ENCODE data around the gene MAPK4. TPM values are rescaled to one million over a fixed set of nuclear protein-coding genes. Genes with fewer than 3 reads are reported as not detected.
"Not testable (repeated sequence)": the region's sequence is repeated elsewhere in the genome, so short reads cannot be mapped to it uniquely, and the experiment has no call there.

Gene MAPK4
- total RNA-seq, 4 donors from 2014 or later, result 0.13 to 3.1 (median 0.61) TPM

GRCh38 chr18:50775726-50776125 is 215.8 kb downstream of the MAPK4 start:
- DNase-seq, result no peak
- Histone ChIP-seq H3K9me3 (no peaks in the 10 kb centered on the region), H3K36me3 (no peaks in the 10 kb centered on the region), H3K27ac (no peak overlapping the region), H3K27me3 (no peaks in the 10 kb centered on the region), H3K4me1 (no peaks in the 10 kb centered on the region), H3K4me3 (no peak overlapping the region)
- 91% methylated on average over 5 to 11 of the region's 14 CpGs for WGBS, 2 donors
- intact Hi-C loops (cut with DNase I), result no loop called here
- TF ChIP-seq CTCF (IDR thresholded peaks at IDR 0.05) (no peak), POLR2A (IDR thresholded peaks at IDR 0.05) (no peak)

GRCh38 chr18:50776383-50776782 is 216.5 kb downstream of the MAPK4 start:
- 57 to 68% methylated on average over 4 of the region's 4 CpGs for WGBS, 2 donors
- TF ChIP-seq POLR2A (IDR thresholded peaks at IDR 0.05) (no peak), CTCF (IDR thresholded peaks at IDR 0.05) (no peak)
- H3K27me3 ChIP-seq, result no peaks in the 10 kb centered on the region
- no peaks in the 10 kb centered on the region for H3K9me3 ChIP-seq
- DNase-seq, result no peak
- H3K4me3 ChIP-seq, result no peak overlapping the region
- H3K4me1 ChIP-seq, result no peaks in the 10 kb centered on the region
- no peak overlapping the region for H3K27ac ChIP-seq
- no peaks in the 10 kb centered on the region for H3K36me3 ChIP-seq
- intact Hi-C loops (cut with DNase I), result no loop called here

DNA sequence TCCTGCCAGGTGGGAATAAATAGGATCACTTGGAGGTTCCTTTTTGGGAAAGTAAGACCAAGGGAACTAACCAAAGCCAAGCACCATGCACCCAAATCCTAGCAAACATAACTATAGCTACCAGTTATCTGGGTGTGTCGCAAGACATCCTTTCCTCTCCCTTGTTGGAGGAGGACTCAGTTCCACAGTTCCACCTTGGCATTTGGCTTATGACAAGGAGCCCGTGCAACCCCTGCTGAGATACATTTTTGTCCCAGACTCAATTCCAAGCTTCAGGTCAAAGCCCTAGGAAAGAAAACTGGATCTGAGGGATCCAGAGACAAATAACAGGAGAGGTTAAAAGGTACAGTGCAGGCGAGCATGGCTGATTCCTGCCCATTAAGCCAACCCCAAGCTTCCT is 219.1 kb downstream of the MAPK4 start:
- H3K27ac ChIP-seq; H3K36me3 ChIP-seq; H3K4me3 ChIP-seq; H3K27me3 ChIP-seq; intact Hi-C loops (cut with DNase I); H3K9me3 ChIP-seq; H3K4me1 ChIP-seq; DNase-seq: not testable (repeated sequence)
- WGBS, 2 donors, result 59 to 70% methylated on average over 3 of the region's 3 CpGs

Other genes with a start within 250 kb of the MAPK4 start
- gene SKA1, start 185.0 kb upstream of the MAPK4 start, total RNA-seq, result 10 to 100 TPM in 1 of 4 donors, 1 to 10 TPM in 3; 1.5 to 11.2 (median 3.8) TPM

All from esophagus squamous epithelium (tissue), 5 donors.